ENCODE data around the gene CEACAM1. TPM values are rescaled to one million over a fixed set of nuclear protein-coding genes. Genes with fewer than 3 reads are reported as not detected.
A peak's percentile ranks its signal among the peaks of the same experiment; 100 is the strongest.
"Not testable (repeated sequence)": the region's sequence is repeated elsewhere in the genome, so short reads cannot be mapped to it uniquely, and the experiment has no call there.

CEACAM1 gene
- total RNA-seq, 5 donors from 2014 or later (not counting 1 experiment from before 2014, with no cell fraction given) = 2.4 to 10.8 (median 9.9) TPM

DNA sequence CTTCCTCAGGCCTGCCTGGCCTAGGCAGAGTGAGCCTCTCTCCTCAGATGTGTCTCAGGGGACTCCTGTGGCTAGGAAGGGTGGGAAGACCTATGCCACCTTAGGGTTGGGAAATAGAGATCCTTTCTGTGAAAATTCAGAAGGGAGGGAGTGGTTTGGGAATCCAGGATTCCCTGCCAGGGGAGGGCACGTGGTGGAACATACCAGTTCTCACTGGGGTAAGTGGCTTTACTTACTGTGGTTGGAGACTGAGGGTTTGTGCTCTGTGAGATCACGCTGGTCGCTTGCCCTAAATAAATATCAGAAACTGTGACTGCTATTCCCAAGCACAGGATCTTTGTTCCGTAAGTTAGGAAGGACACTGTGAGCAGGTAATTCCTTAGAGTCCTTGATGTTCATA, 16.9 kb downstream of the CEACAM1 start:
- Mint-ChIP-seq H3K27ac (no peak overlapping the region), H3K4me3 (no peak overlapping the region), H3K9me3 (no peaks in the 10 kb centered on the region), H3K4me1 (peaks cover 5 to 25% (median 18%) of the 10 kb centered on the region in 3 donors), H3K27me3 (no peaks in the 10 kb centered on the region), H3K36me3 (peaks cover 32% of the 10 kb centered on the region)
- Histone ChIP-seq H3K36me3 (ENCODE audit: control insufficient read depth in 2 of 2, extremely low read depth in 1 of 2, insufficient read depth in 1 of 2, low read length in 1 of 2) (peaks cover 0 to 6% of the 10 kb centered on the region in 2 donors), H3K4me1 (ENCODE audit: control insufficient read depth in 1 of 2, extremely low read depth in 1 of 2, insufficient read depth in 2 of 2, low read length in 2 of 2) (peaks cover 0 to 4% of the 10 kb centered on the region in 2 experiments), H3K27me3 (replicated peaks in 1 of 2; ENCODE audit: control insufficient read depth in 2 of 2, extremely low read depth in 1 of 2, insufficient read depth in 2 of 2, low read length in 1 of 2) (no peaks in the 10 kb centered on the region), H3K4me3 (ENCODE audit: control insufficient read depth in 1 of 2, extremely low read depth in 1 of 2, low read length in 1 of 2) (no peak overlapping the region), H3K27ac (ENCODE audit: low read length) (no peak overlapping the region), H3K9me3 (no peaks in the 10 kb centered on the region)
- no peak for DNase-seq
- no peak for ATAC-seq (replicated peaks in 1 of 4)
- CTCF ChIA-PET = no interaction called here
- WGBS (ENCODE audit: insufficient coverage) = 75% methylated on average over 2 of the region's 4 CpGs
- POLR2A ChIA-PET = no interaction called here

DNA sequence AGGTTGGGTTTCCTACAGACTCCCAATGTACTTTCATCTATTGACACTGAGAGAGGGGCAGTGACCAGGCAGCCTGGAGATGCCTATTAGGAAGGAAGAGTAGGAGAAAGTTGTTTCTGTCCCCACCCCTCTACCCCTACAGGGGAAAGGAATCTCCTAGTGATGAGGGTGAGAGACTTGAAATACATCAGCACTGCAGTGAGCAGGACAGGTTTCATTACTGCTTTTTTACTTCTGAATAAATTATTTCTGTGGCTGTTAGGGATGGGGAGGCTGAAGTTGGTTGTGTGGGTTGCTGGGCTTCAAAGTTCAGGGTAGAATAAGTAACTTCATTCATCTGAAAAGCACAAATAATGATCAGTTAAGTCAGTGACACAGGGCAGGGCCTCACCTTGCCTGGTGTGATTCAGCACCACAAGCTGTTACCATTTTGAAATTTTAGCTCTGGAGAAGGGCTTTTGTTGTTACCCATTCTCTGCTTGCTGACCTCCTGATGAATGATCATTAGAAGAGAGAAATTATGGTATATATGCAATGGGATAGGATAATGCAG, 19.3 kb downstream of the CEACAM1 start:
- Histone ChIP-seq H3K9me3 (no peaks in the 10 kb centered on the region), H3K27me3 (replicated peaks in 1 of 2; ENCODE audit: control insufficient read depth in 2 of 2, extremely low read depth in 1 of 2, insufficient read depth in 2 of 2, low read length in 1 of 2) (no peaks in the 10 kb centered on the region), H3K4me1 (ENCODE audit: control insufficient read depth in 1 of 2, extremely low read depth in 1 of 2, insufficient read depth in 2 of 2, low read length in 2 of 2) (peaks cover 0 to 4% of the 10 kb centered on the region in 2 experiments), H3K36me3 (ENCODE audit: control insufficient read depth in 2 of 2, extremely low read depth in 1 of 2, insufficient read depth in 1 of 2, low read length in 1 of 2) (peaks cover 0 to 6% of the 10 kb centered on the region in 2 donors), H3K4me3 (ENCODE audit: control insufficient read depth in 1 of 2, extremely low read depth in 1 of 2, low read length in 1 of 2) (no peak overlapping the region), H3K27ac (ENCODE audit: low read length) (no peak overlapping the region)
- no peaks in the 10 kb centered on the region for H3K27me3 Mint-ChIP-seq
- no peak for ATAC-seq (replicated peaks in 1 of 4)
- peaks cover 29% of the 10 kb centered on the region for H3K36me3 Mint-ChIP-seq
- ChIA-PET POLR2A (no interaction called here), CTCF (no interaction called here)
- no peak for DNase-seq
- no peaks in the 10 kb centered on the region for H3K9me3 Mint-ChIP-seq
- H3K27ac Mint-ChIP-seq = no peak overlapping the region
- H3K4me1 Mint-ChIP-seq = peaks cover 5 to 20% (median 12%) of the 10 kb centered on the region in 3 donors
- H3K4me3 Mint-ChIP-seq = no peak overlapping the region

DNA sequence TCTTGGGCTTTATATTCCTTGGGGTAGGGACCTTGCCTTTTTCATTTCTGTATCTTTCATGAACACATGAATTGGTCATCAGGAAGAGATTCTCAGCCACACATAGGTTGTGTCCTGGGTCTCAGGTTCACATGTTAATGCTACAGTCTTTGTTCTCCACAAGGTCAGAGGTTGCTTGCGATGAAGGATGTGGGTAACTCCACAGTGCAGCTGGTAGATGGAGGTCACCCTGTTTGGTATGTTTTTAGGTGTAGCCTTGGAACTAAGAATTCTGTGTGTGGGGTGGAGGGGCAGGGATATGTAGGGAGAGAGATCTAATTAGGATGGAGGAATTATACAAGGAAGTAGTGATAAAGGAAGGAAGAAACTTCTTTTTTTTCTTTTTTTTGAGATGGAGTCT, 23.2 kb downstream of the CEACAM1 start:
- CTCF ChIA-PET = no interaction called here
- 100% methylated on average over 1 of the region's 1 CpG for WGBS (ENCODE audit: insufficient coverage)
- Mint-ChIP-seq H3K27ac (no peak overlapping the region), H3K9me3 (no peaks in the 10 kb centered on the region), H3K4me3 (no peak overlapping the region), H3K27me3 (no peaks in the 10 kb centered on the region), H3K36me3 (peaks cover 9% of the 10 kb centered on the region), H3K4me1 (peaks cover 4 to 13% (median 6%) of the 10 kb centered on the region in 3 donors)
- Histone ChIP-seq H3K9me3 (no peaks in the 10 kb centered on the region), H3K36me3 (ENCODE audit: control insufficient read depth in 2 of 2, extremely low read depth in 1 of 2, insufficient read depth in 1 of 2, low read length in 1 of 2) (no peaks in the 10 kb centered on the region), H3K4me3 (ENCODE audit: control insufficient read depth in 1 of 2, extremely low read depth in 1 of 2, low read length in 1 of 2) (no peak overlapping the region), H3K27me3 (replicated peaks in 1 of 2; ENCODE audit: control insufficient read depth in 2 of 2, extremely low read depth in 1 of 2, insufficient read depth in 2 of 2, low read length in 1 of 2) (no peaks in the 10 kb centered on the region), H3K27ac (ENCODE audit: low read length) (no peak overlapping the region), H3K4me1 (ENCODE audit: control insufficient read depth in 1 of 2, extremely low read depth in 1 of 2, insufficient read depth in 2 of 2, low read length in 2 of 2) (no peaks in the 10 kb centered on the region)
- ATAC-seq (replicated peaks in 1 of 4) (no peak), DNase-seq (no peak)
- POLR2A ChIA-PET = no interaction called here

DNA sequence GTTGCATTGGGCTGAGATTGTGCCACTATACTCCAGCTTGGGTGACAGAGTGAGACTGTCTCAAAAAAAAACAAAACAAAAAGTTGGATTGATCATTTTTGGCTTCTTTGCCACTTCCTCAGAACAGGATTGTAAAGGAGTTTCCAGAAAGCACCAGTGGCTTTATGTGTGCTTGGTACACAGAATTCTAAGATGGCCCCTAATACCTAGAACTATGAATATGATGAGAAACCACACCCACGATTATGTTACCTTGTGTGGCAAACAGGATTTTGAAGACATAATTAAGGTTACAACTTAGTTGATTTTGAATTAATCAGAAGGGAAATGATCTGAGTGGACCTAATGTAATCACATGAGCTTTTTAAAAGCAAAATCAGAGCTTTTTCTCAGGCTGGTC, 26.5 kb downstream of the CEACAM1 start:
- H3K4me1 Mint-ChIP-seq = peaks cover 6 to 19% (median 7%) of the 10 kb centered on the region in 3 donors
- H3K4me3 Mint-ChIP-seq = peak overlapping the region in 2 of 3 donors; percentile 11 to 28

DNA sequence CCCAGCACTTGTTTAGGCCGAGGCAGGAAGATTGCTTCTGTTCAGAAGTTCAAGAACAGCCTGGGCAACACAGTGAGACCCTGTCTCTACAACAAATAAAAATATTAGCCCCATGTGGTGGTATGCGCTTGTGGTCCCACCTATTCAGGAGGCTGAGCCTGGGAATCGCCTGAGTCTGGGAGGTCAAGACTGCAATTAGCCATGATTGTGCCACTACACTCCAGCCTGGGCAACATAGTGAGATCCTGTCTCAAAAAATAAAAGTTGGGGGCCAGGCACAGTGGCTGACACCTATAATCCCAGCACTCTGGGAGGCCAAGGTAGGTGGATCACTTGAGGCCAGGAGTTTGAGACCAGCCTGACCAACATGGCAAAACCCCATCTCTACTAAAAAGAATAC, 27.0 kb downstream of the CEACAM1 start:
- POLR2A ChIA-PET; ATAC-seq (replicated peaks in 1 of 4); DNase-seq; H3K27me3 Mint-ChIP-seq; H3K9me3 Mint-ChIP-seq; H3K36me3 ChIP-seq (ENCODE audit: control insufficient read depth in 2 of 2, extremely low read depth in 1 of 2, insufficient read depth in 1 of 2, low read length in 1 of 2); H3K27me3 ChIP-seq (replicated peaks in 1 of 2; ENCODE audit: control insufficient read depth in 2 of 2, extremely low read depth in 1 of 2, insufficient read depth in 2 of 2, low read length in 1 of 2); H3K4me3 Mint-ChIP-seq; H3K9me3 ChIP-seq; CTCF ChIA-PET; H3K4me1 ChIP-seq (ENCODE audit: control insufficient read depth in 1 of 2, extremely low read depth in 1 of 2, insufficient read depth in 2 of 2, low read length in 2 of 2); H3K27ac ChIP-seq (ENCODE audit: low read length); H3K27ac Mint-ChIP-seq; H3K36me3 Mint-ChIP-seq; H3K4me3 ChIP-seq (ENCODE audit: control insufficient read depth in 1 of 2, extremely low read depth in 1 of 2, low read length in 1 of 2): not testable (repeated sequence)
- WGBS (ENCODE audit: insufficient coverage) = 96% methylated on average over 3 of the region's 3 CpGs
- peaks cover 6 to 19% (median 7%) of the 10 kb centered on the region in 3 donors for H3K4me1 Mint-ChIP-seq

More for the DNA sequence above, 26.5 kb downstream of the CEACAM1 start:
- DNase-seq (no peak), ATAC-seq (replicated peaks in 1 of 4) (peak in 1 of 4 experiments; percentile 29)
- Histone ChIP-seq H3K27ac (ENCODE audit: low read length) (no peak overlapping the region), H3K9me3 (no peaks in the 10 kb centered on the region), H3K4me1 (ENCODE audit: control insufficient read depth in 1 of 2, extremely low read depth in 1 of 2, insufficient read depth in 2 of 2, low read length in 2 of 2) (no peaks in the 10 kb centered on the region), H3K4me3 (ENCODE audit: control insufficient read depth in 1 of 2, extremely low read depth in 1 of 2, low read length in 1 of 2) (no peak overlapping the region), H3K36me3 (ENCODE audit: control insufficient read depth in 2 of 2, extremely low read depth in 1 of 2, insufficient read depth in 1 of 2, low read length in 1 of 2) (no peaks in the 10 kb centered on the region), H3K27me3 (replicated peaks in 1 of 2; ENCODE audit: control insufficient read depth in 2 of 2, extremely low read depth in 1 of 2, insufficient read depth in 2 of 2, low read length in 1 of 2) (no peaks in the 10 kb centered on the region)
- POLR2A ChIA-PET = no interaction called here
- Mint-ChIP-seq H3K27me3 (no peaks in the 10 kb centered on the region), H3K36me3 (no peaks in the 10 kb centered on the region), H3K9me3 (no peaks in the 10 kb centered on the region), H3K27ac (peak overlapping the region in 1 of 2 donors; percentile 52)
- no CpG with 5 or more reads among the region's 1 CpG for WGBS (ENCODE audit: insufficient coverage)
- CTCF ChIA-PET = no interaction called here

DNA sequence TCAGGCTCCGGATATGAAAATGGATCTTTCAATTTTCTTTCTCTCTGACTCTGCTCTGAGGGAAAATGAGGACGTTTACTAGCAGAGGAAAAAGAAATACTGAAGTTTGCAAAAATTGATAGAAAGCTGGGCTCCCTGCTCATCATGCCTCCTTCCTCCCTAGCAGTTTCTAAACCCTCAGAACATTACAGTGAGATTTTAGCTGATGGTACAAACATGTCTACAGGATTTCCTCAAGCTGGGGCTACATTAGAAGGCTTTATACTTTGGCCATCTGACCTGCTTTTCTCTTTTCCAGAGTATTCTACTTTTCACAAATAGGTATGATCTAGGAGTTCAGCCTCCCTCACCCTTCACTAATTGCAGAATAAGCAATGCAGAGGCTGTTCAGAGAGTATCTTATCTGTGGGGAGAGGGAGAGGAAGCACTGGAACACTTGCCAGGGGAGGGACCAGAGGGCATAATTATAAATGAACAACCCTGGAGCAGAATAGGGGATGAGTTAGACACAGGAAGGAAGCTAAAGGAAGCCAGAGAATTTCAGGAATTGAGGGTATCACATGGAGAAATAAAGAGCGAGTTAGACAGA, 30.0 kb downstream of the CEACAM1 start:
- Mint-ChIP-seq H3K9me3 (no peaks in the 10 kb centered on the region), H3K4me1 (peaks cover 6 to 16% (median 7%) of the 10 kb centered on the region in 3 donors), H3K4me3 (no peak overlapping the region), H3K27me3 (no peaks in the 10 kb centered on the region), H3K36me3 (no peaks in the 10 kb centered on the region), H3K27ac (no peak overlapping the region)
- no peaks in the 10 kb centered on the region for H3K4me1 ChIP-seq (ENCODE audit: control insufficient read depth in 1 of 2, extremely low read depth in 1 of 2, insufficient read depth in 2 of 2, low read length in 2 of 2)
- H3K27ac ChIP-seq (ENCODE audit: low read length) = no peak overlapping the region
- H3K9me3 ChIP-seq = no peaks in the 10 kb centered on the region
- ChIA-PET POLR2A (no interaction called here), CTCF (no interaction called here)
- H3K27me3 ChIP-seq (replicated peaks in 1 of 2; ENCODE audit: control insufficient read depth in 2 of 2, extremely low read depth in 1 of 2, insufficient read depth in 2 of 2, low read length in 1 of 2) = no peaks in the 10 kb centered on the region
- ATAC-seq (replicated peaks in 1 of 4) (no peak), DNase-seq (no peak)
- no peaks in the 10 kb centered on the region for H3K36me3 ChIP-seq (ENCODE audit: control insufficient read depth in 2 of 2, extremely low read depth in 1 of 2, insufficient read depth in 1 of 2, low read length in 1 of 2)
- WGBS (ENCODE audit: insufficient coverage) = no CpG with 5 or more reads among the region's 3 CpGs
- H3K4me3 ChIP-seq (ENCODE audit: control insufficient read depth in 1 of 2, extremely low read depth in 1 of 2, low read length in 1 of 2) = no peak overlapping the region
